Stimulated activated CD8-positive, alpha-beta memory T cell treated with anti-CD3 and anti-CD28 coated beads, Interleukin-12 subunit alpha, Interleukin-12 subunit beta, amount 100 ng/mL, for 24 hours (primary cell): ENCODE data around the gene PTPRE.

Experiments used
- DNase-seq: peaks from one replicate; pipeline ENCODE4 v3.0.0-alpha.2; 2020; ENCODE audit errors: extremely low read depth

The PTPRE gene

DNA sequence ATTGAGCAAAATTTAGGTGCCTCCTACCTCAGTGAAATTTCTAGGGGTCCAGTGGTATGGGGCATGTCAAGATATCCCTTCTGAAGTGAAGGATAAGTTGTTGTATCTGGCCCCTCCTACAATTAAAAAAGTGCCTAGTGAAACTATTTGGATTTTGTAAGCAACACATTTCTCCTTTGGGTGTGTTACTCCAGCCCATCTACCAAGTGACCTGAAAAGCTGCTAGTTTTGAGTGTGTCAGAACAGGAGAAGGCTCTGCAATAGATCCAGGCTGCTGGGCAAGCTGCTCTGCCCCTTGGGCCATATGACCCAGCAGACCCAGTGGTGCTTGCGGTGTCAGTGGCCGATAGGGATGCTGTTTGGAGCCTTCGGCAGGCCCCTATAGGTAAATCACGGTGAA, 46.0 kb downstream of the PTPRE start:
- DNase-seq, result no peak

- DNase-seq, result no peak
These were observed 47.0 kb downstream of the PTPRE start for GRCh38 chr10:127953876-127954275.

GRCh38 chr10:127959428-127959827, 52.5 kb downstream of the PTPRE start:
- DNase-seq, result no peak

- DNase-seq, result no peak
These were observed 54.2 kb downstream of the PTPRE start for GRCh38 chr10:127961071-127961470.

GRCh38 chr10:127962205-127962604, 55.3 kb downstream of the PTPRE start:
- DNase-seq, result no peak

GRCh38 chr10:127963136-127963535, 56.2 kb downstream of the PTPRE start:
- no peak for DNase-seq

- no peak for DNase-seq
These were observed 57.7 kb downstream of the PTPRE start for GRCh38 chr10:127964621-127965020.

- DNase-seq, result no peak
These were observed 60.0 kb downstream of the PTPRE start for GRCh38 chr10:127966875-127967274.

DNA sequence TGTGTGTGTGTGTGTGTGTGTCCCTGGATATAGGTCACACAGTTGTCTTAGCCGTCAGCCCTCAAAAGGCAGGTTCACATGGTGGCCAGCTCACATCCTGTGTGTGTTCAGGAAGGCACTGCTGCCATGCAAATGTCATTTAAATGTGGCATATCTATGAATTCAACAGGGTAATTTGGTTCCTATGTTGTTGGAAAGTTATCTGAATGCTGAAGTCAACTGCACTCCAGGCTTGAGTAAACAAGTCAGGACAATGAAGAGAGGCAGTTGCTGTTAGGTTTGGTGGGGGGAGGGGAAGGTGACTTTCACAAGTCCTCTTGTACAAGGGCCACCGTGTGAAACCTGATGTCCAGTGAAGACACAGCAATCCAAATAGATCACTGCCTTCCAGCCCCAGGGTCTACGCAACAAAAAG, 61.1 kb downstream of the PTPRE start:
- DNase-seq, result no peak

- DNase-seq, result no peak
These were observed 61.8 kb downstream of the PTPRE start for GRCh38 chr10:127968659-127969058.

GRCh38 chr10:127971101-127971946, 64.4 kb downstream of the PTPRE start:
- DNase-seq, result no peak

GRCh38 chr10:127971963-127972615, 65.2 kb downstream of the PTPRE start:
- no peak for DNase-seq

DNA sequence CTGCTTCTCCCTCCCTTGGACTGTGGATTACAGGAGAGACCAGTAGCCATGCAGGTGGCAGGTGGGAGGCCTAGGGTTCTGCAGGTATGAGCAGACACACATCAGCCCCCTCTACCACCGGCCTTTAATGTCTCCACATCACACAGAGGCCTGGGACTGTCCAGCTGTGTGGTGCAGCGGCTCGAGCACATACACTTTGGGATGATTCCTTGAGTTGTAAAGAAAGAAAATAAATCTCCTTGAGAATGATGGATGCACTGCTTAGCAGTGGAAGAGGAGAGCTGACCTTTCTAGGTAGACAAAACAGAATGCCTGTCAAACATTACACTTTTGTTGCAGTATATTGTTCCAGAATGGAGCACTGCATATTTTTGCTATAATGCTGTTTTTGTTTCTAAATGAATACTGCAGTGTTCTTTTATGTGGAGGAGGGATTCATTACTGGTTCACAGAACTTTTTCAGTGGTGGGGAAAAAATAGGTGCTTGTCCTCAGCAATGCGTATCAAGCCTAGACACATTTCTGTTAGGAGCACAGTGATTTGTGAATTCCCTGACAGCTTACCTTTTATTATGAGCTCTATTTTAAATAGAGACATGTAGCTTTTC, 66.0 kb downstream of the PTPRE start:
- DNase-seq, result no peak

DNA sequence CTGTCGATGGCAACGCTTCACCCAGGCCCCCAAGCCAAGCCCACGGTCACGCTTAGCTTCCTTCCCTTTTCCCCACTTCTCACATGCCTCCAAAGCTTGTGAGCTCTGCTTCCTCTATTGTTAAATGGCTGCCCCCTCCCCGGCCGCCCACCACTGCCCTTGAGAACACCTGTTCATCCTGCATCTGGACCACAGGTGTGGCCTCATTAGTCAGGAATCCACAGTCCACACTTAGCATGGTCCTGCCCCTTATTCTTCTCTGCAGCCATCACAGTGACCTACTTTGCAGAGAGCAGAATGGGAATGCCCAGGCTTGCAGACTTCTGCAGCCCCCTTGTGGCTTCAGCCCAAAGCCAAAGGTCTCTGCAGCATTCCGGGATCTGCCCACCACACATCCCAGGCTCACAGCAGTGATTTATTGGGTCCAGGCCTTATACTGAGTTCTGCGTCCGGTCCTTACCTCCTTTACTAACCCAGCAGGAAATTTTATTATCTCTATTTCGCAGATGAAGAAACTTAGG, 66.9 kb downstream of the PTPRE start:
- no peak for DNase-seq

DNA sequence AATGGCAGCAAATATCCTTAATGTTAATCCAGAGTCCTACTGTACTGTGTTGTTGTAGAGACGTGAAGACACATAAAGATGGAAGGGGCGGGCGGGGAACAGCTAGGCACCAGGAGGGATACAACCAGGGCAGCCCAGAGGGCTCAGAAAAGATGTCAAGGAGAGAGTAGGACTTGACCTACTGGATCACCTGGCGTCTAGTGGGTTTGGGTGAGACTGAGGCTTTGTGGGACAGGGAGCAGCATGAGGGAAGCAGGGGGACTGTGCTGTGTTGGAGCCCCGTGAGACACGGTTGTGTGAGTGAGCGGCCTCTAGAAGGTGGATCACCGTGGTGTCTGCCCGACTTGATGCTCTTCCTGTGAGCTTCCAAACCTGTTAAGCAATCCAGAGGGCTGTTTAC, 68.0 kb downstream of the PTPRE start:
- no peak for DNase-seq

GRCh38 chr10:127976286-127976685, 69.4 kb downstream of the PTPRE start:
- DNase-seq, result no peak

- DNase-seq, result no peak
These were observed 69.9 kb downstream of the PTPRE start for GRCh38 chr10:127976701-127977356.

DNA sequence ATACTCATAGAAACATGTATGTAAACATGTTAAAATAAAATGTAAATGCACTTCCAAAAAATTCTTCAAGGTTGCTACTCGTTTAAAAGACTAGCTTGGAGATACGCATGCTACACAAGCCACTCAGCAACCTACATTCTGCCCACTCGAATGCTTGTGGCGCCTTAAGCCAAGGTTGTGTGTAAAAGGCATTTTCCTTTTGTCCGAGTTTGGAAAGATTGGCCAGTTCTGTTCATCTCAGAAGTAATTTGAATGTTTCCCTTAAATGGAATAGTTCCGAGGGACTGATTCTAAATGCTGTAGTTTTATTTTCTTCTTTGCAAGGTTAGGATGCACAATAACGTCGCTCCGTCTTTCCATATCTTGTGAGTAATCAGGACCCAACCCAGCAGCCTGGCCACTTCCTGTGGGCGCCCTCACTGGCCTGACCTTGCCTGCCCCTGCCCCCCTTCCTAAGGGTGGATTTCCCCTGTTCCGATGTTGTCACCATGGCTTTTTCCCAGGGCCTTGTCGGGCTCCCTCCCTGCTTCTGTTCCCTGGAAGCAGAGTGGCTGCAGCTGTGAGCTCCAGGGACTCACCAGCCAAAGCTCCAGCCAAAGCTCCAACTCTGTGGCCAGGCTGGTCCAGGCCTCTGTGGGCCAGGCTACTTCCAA, 70.6 kb downstream of the PTPRE start:
- no peak for DNase-seq

GRCh38 chr10:127978481-127978880, 71.6 kb downstream of the PTPRE start:
- no peak for DNase-seq

DNA sequence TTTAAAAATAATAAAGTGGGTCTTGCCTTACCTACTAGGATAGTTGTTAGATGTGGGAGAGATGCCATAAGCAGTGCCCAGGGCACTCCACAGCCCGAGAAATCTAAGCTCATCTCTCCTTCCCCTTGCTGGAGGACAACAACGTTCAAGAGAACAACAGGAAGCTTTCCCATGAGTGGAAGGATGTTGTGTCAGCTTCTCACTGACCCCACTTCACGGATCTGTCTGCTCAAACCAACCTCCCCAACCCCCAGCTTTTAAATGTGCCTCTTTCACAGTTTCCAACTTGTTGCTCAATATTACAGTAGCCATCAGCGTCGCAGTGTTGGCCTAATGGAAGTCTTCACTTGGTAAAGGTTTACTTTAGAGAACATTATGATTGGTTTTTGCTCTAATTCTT, 72.1 kb downstream of the PTPRE start:
- DNase-seq, result no peak

GRCh38 chr10:127979566-127979965, 72.7 kb downstream of the PTPRE start:
- DNase-seq, result no peak

DNA sequence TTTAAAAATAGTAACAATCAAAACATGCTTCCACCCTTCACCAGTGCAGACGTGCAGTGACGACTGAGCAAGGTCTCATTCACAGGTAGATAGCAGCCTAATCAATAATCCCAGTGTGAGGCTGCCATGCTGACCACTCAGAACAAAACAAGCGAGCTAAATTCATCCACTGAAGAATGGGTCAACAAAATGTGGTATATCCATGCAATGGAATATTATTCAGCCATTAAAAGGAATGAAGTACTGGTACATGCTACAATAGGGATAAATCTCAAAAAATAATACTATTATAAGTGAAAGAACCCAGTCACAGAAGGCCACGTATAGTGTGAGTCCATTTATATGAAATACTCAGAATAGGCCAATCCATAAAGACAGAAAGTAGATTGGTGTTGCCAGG, 74.0 kb downstream of the PTPRE start:
- DNase-seq, result no peak
